ENCODE results near the gene KCND2.

The KCND2 gene

GRCh38 chr7:120344276-120344675 lies 71.3 kb downstream of the KCND2 start:
- TF ChIP-seq POLR2A (IDR thresholded peaks at IDR 0.05; ENCODE audit: low read depth, low read length), result no peak
- DNase-seq (ENCODE audit: insufficient read length, low spot score) (no peak), FAIRE-seq (no peak)

GRCh38 chr7:120353171-120353570 lies 80.2 kb downstream of the KCND2 start:
- no peak for DNase-seq (ENCODE audit: insufficient read length, low spot score)
- no peak for TF ChIP-seq POLR2A (IDR thresholded peaks at IDR 0.05; ENCODE audit: low read depth, low read length)
- no peak for FAIRE-seq

DNA sequence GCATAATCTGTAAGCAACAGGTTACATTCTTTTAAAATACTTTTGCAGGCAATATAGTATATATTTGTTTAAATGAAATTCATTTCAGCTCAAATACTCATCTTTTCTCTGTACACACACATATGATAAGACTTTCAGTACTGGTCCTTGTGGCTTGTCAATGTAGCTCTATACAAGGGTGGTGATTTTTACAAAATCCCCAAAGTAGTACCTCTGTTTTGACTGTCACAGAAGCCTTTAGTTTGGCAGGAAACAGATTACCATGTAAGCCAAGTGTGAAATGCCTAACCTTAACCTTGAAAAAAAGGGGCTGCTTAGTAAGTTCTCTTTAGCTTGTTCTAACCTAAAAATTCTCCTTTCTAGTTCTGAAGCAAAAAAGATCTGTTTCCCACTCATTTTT lies 87.9 kb downstream of the KCND2 start:
- DNase-seq (ENCODE audit: insufficient read length, low spot score) (no peak), FAIRE-seq (no peak)
- TF ChIP-seq POLR2A (IDR thresholded peaks at IDR 0.05; ENCODE audit: low read depth, low read length), result no peak

- TF ChIP-seq POLR2A (IDR thresholded peaks at IDR 0.05; ENCODE audit: low read depth, low read length), result no peak
- no peak for DNase-seq (ENCODE audit: insufficient read length, low spot score)
- FAIRE-seq, result no peak
Measured at GRCh38 chr7:120363414-120363813, 90.4 kb downstream of the KCND2 start.

- FAIRE-seq, result no peak
- no peak for TF ChIP-seq POLR2A (IDR thresholded peaks at IDR 0.05; ENCODE audit: low read depth, low read length)
Measured at GRCh38 chr7:120370954-120371353, 98.0 kb downstream of the KCND2 start.

DNA sequence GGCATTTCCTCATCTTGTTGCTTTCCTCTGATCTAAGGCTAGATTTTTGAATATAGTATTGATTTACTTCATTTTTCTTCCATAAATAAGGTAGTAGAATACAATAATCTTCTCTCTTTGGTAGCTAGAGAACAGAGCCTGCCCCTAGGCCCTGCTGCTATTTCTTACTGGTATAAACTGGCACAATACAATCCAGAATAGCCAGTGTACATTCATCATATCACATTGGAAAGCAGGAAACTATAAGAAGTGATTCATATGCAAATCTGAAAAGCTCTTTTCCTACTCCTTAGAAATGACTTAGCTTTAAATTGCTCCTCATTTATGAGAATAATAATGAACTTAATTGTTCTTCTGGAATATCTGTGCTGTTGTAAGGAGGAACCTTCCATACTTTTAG lies 100.2 kb downstream of the KCND2 start:
- DNase-seq (ENCODE audit: insufficient read length, low spot score), result no peak
- FAIRE-seq, result no peak
- TF ChIP-seq POLR2A (IDR thresholded peaks at IDR 0.05; ENCODE audit: low read depth, low read length), result no peak

More at GRCh38 chr7:120370954-120371353, 98.0 kb downstream of the KCND2 start:
- DNase-seq (ENCODE audit: insufficient read length, low spot score), result no peak

GRCh38 chr7:120394595-120394994 lies 121.6 kb downstream of the KCND2 start:
- TF ChIP-seq POLR2A (IDR thresholded peaks at IDR 0.05; ENCODE audit: low read depth, low read length), result no peak
- FAIRE-seq (no peak), DNase-seq (ENCODE audit: insufficient read length, low spot score) (no peak)

DNA sequence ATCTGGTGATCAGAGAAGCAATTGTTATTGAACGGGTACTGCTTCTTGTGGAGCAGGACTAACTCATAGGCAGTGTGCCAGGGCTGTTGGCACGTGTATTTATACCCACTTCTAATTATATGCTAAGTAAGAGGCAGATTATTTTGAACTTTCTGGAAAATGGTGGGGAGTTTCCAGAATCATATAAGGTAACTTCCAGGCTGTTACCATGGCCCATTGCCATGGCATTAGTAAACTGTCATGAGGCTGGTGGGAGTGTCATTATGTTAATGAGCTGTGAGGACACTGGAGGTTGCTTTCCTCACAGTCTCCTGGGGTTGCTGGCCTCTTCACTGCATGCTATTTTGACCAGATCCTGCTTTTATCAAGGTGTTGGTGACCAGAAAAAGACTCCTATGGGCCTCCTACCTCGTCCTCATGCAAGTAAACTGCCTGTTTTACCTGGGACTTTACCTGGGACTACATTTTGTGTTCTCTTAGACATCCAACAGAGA lies 122.6 kb downstream of the KCND2 start:
- FAIRE-seq (no peak), DNase-seq (ENCODE audit: insufficient read length, low spot score) (no peak)
- no peak for TF ChIP-seq POLR2A (IDR thresholded peaks at IDR 0.05; ENCODE audit: low read depth, low read length)

GRCh38 chr7:120398284-120399000 lies 125.5 kb downstream of the KCND2 start:
- DNase-seq (ENCODE audit: insufficient read length, low spot score) (no peak), FAIRE-seq (no peak)
- TF ChIP-seq POLR2A (IDR thresholded peaks at IDR 0.05; ENCODE audit: low read depth, low read length), result no peak

DNA sequence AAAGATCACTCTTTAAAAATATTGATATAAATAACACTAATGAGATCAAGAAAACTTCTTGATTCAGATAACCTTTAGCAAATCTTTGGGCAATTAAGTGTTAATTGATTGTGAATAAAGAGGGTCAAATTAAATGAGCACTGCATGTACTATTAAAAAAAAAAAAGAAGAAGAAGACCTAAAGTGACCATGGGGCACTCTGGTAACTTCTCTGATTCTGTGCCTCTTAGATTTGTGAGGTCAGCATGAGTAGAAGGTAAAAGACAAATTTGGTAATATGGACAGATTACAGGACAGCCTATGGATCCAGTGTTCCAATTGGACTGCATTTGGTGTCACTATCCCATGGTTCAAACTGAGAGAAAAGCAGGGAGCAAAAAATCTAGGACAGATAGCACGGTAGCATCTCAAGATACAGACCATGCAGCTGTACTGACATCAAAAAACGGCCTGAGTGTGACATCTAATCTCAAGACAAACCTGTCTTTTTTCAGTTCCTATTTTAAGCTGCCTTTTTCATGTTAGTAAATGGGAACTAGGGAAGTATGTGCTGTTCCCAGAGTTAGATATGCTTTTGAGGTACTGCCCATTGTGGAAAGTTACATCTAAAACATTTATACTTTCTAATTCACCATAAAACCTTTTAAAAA lies 128.0 kb downstream of the KCND2 start:
- TF ChIP-seq POLR2A (IDR thresholded peaks at IDR 0.05; ENCODE audit: low read depth, low read length), result no peak
- DNase-seq (ENCODE audit: insufficient read length, low spot score), result no peak
- FAIRE-seq, result no peak

DNA sequence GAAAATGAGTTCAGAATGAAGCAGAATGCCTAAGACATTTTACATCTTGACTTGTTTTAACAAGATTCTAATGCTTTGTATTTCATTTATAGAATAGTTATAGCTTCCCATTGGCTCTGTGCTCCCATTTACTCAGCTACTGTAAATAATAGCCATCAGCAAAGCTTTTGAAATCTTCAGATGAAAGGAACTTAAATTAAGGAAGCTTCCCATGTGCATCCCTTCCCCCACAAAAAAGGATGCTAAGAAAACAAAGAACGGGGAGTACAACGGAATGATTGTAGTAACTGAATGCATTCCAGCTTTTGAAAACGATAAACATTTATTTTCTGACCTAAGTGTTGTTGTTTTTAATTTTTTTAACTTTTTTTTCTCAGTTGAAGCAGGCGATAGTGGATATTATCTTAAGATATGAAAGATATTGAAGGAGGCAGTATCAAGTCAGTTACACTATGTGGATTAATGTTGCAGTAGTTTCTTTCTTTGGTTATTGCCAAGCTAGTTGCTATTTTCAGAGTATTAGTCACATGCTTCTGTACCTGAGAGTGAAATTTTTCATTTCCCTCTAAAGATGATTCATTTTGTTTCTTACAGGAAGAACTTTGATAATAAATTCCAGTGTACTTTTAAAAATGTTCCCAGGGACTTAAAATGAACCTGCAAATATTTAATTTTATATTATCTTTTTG lies 129.2 kb downstream of the KCND2 start:
- FAIRE-seq (no peak), DNase-seq (ENCODE audit: insufficient read length, low spot score) (no peak)
- no peak for TF ChIP-seq POLR2A (IDR thresholded peaks at IDR 0.05; ENCODE audit: low read depth, low read length)

GRCh38 chr7:120402801-120403200 lies 129.8 kb downstream of the KCND2 start:
- DNase-seq (ENCODE audit: insufficient read length, low spot score) (no peak), FAIRE-seq (no peak)
- no peak for TF ChIP-seq POLR2A (IDR thresholded peaks at IDR 0.05; ENCODE audit: low read depth, low read length)

- FAIRE-seq, result no peak
- no peak for DNase-seq (ENCODE audit: insufficient read length, low spot score)
- TF ChIP-seq POLR2A (IDR thresholded peaks at IDR 0.05; ENCODE audit: low read depth, low read length), result no peak
Measured at GRCh38 chr7:120404042-120404441, 131.1 kb downstream of the KCND2 start.

DNA sequence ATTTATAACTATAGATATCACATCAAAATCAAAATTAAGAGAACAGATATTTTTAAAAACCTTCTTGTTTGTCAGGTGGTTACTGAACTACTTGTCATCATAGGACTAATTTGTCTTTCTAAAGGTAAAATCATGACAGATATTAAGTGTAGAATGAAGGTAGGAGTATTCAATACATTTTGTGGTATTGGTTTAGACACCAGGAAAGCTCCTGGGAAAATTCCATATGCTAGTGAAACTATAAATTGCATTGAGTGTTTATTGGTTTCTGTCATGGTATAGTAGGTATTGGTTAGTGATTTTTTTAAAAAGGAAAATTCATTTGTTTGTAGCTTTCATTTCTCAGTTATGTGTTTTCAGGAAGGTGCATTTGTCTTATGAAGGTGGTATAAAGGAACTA lies 132.7 kb downstream of the KCND2 start:
- DNase-seq (ENCODE audit: insufficient read length, low spot score) (no peak), FAIRE-seq (no peak)
- no peak for TF ChIP-seq POLR2A (IDR thresholded peaks at IDR 0.05; ENCODE audit: low read depth, low read length)

Measured in H54 (cell line).